ENCODE results near the gene MYO1A. TPM values are rescaled to one million over a fixed set of nuclear protein-coding genes. Genes with fewer than 3 reads are reported as not detected.
A peak's percentile ranks its signal among the peaks of the same experiment; 100 is the strongest.

Gene MYO1A
- total RNA-seq, 1 donor from 2014 or later: 0.36 TPM

DNA sequence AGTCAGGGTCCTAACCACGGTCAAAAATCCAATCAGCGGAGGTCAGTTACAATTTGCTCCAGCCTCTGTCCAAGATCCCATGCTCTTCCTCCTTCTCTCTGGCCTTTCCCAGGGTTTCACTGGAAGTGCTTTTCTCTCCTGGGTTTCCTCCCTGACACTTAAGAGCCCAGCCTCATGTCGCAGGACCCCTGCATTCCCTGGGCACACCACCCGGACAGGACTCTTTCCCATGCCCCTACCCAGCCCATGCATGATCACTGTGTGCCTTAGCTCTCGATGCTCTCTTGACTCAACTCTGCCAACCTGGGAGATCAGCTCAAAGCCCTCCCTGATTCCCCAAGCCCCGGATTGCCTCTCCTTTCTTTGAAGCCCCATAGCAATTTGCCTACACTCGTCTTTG, 18.1 kb downstream of the MYO1A start:
- no peak overlapping the region for H3K4me3 Mint-ChIP-seq (ENCODE audit: unreplicated experiment)
- H3K36me3 Mint-ChIP-seq (ENCODE audit: low read depth, unreplicated experiment): no peaks in the 10 kb centered on the region
- no peak for DNase-seq (ENCODE audit: low spot score)
- TF ChIP-seq, protein P1, sequence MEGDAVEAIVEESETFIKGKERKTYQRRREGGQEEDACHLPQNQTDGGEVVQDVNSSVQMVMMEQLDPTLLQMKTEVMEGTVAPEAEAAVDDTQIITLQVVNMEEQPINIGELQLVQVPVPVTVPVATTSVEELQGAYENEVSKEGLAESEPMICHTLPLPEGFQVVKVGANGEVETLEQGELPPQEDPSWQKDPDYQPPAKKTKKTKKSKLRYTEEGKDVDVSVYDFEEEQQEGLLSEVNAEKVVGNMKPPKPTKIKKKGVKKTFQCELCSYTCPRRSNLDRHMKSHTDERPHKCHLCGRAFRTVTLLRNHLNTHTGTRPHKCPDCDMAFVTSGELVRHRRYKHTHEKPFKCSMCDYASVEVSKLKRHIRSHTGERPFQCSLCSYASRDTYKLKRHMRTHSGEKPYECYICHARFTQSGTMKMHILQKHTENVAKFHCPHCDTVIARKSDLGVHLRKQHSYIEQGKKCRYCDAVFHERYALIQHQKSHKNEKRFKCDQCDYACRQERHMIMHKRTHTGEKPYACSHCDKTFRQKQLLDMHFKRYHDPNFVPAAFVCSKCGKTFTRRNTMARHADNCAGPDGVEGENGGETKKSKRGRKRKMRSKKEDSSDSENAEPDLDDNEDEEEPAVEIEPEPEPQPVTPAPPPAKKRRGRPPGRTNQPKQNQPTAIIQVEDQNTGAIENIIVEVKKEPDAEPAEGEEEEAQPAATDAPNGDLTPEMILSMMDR (IDR thresholded peaks at IDR 0.05; ENCODE audit: unreplicated experiment): no peak
- H3K4me1 Mint-ChIP-seq (ENCODE audit: unreplicated experiment): peaks cover 45% of the 10 kb centered on the region
- peaks cover 7% of the 10 kb centered on the region for H3K27me3 Mint-ChIP-seq (ENCODE audit: unreplicated experiment)
- H3K27ac Mint-ChIP-seq (ENCODE audit: unreplicated experiment): no peak overlapping the region
- H3K9me3 Mint-ChIP-seq (ENCODE audit: unreplicated experiment): no peaks in the 10 kb centered on the region

DNA sequence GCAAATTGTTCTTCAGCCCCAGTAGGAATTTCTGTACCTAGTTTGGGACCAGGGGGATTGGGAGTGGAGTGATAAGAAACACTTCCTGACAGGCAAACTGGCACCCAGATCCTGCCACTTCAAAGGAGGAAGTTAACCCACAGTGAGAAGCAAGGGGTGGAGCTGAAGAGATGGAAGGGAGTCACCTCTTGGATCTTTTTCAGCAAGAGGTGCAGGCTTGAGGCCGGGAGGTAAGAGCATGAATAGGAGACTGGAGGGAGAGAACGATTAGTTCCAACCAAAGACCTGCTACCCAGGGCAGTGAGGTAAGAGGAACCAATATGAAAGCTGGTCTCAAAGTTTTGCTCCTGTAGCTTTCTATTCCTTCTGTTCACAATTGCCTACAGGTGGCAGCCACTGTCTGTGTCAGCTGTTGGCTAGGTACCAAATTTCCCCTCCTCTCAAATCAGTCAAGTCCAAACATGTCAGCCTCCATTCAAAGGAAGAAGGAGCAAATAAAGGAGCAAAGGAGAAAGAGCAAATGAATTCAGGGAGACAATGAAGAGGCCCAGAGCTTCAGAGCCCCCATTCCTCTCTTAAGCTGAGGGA, 18.7 kb downstream of the MYO1A start:
- H3K27ac Mint-ChIP-seq (ENCODE audit: unreplicated experiment): no peak overlapping the region
- peaks cover 45% of the 10 kb centered on the region for H3K4me1 Mint-ChIP-seq (ENCODE audit: unreplicated experiment)
- H3K27me3 Mint-ChIP-seq (ENCODE audit: unreplicated experiment): peaks cover 6% of the 10 kb centered on the region
- H3K36me3 Mint-ChIP-seq (ENCODE audit: low read depth, unreplicated experiment): no peaks in the 10 kb centered on the region
- no peak overlapping the region for H3K4me3 Mint-ChIP-seq (ENCODE audit: unreplicated experiment)
- DNase-seq (ENCODE audit: low spot score): no peak
- TF ChIP-seq, protein P1 (IDR thresholded peaks at IDR 0.05; ENCODE audit: unreplicated experiment): no peak
- H3K9me3 Mint-ChIP-seq (ENCODE audit: unreplicated experiment): no peaks in the 10 kb centered on the region

DNA sequence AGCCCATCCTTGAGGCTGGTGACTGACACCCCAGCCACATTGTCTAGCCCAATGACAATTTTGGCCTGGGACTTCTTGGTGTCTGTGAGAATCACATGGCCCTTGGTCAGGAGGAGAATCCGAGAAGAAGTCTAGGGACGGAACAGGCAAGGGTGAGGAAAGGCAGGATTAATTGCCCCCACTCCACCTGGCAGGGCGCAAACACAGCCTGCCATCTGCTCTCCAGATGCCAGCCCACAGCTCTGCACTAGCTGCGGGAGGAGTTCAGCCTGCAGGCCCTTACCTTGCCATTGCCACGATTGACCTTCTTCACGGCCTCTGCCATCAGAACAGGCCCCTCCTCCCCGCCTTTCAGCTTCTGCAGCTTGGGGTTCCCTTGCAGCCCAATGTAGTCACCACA, 20.5 kb downstream of the MYO1A start:
- H3K36me3 Mint-ChIP-seq (ENCODE audit: low read depth, unreplicated experiment): no peaks in the 10 kb centered on the region
- H3K4me3 Mint-ChIP-seq (ENCODE audit: unreplicated experiment): no peak overlapping the region

DNA sequence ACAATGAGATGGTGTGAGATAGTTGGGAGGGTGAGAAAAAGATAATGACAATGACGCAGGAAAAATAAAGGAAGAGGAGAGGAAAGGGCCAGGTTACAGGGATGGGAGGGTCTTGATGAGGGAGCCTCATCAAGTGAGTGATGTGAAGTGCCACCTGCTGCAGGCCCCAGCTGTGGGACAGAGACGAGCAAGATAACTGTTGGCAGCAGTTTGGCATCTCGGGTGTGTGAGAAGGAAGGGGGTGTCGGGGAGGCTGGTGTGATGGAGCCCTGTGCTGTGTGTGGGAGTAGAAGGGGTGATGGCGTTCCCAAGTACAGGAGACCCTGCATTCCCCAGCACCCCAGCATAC, 22.1 kb downstream of the MYO1A start:
- Mint-ChIP-seq H3K27me3 (ENCODE audit: unreplicated experiment) (peaks cover 8% of the 10 kb centered on the region), H3K9me3 (ENCODE audit: unreplicated experiment) (no peaks in the 10 kb centered on the region), H3K4me1 (ENCODE audit: unreplicated experiment) (peaks cover 36% of the 10 kb centered on the region), H3K4me3 (ENCODE audit: unreplicated experiment) (no peak overlapping the region), H3K27ac (ENCODE audit: unreplicated experiment) (no peak overlapping the region), H3K36me3 (ENCODE audit: low read depth, unreplicated experiment) (no peaks in the 10 kb centered on the region)
- no peak for DNase-seq (ENCODE audit: low spot score)
- TF ChIP-seq, protein P1 (IDR thresholded peaks at IDR 0.05; ENCODE audit: unreplicated experiment): no peak

More for the DNA sequence above, 20.5 kb downstream of the MYO1A start:
- Mint-ChIP-seq H3K4me1 (ENCODE audit: unreplicated experiment) (peaks cover 36% of the 10 kb centered on the region), H3K27ac (ENCODE audit: unreplicated experiment) (no peak overlapping the region), H3K27me3 (ENCODE audit: unreplicated experiment) (peaks cover 6% of the 10 kb centered on the region), H3K9me3 (ENCODE audit: unreplicated experiment) (no peaks in the 10 kb centered on the region)
- DNase-seq (ENCODE audit: low spot score): no peak
- TF ChIP-seq, protein P1 (IDR thresholded peaks at IDR 0.05; ENCODE audit: unreplicated experiment): no peak

DNA sequence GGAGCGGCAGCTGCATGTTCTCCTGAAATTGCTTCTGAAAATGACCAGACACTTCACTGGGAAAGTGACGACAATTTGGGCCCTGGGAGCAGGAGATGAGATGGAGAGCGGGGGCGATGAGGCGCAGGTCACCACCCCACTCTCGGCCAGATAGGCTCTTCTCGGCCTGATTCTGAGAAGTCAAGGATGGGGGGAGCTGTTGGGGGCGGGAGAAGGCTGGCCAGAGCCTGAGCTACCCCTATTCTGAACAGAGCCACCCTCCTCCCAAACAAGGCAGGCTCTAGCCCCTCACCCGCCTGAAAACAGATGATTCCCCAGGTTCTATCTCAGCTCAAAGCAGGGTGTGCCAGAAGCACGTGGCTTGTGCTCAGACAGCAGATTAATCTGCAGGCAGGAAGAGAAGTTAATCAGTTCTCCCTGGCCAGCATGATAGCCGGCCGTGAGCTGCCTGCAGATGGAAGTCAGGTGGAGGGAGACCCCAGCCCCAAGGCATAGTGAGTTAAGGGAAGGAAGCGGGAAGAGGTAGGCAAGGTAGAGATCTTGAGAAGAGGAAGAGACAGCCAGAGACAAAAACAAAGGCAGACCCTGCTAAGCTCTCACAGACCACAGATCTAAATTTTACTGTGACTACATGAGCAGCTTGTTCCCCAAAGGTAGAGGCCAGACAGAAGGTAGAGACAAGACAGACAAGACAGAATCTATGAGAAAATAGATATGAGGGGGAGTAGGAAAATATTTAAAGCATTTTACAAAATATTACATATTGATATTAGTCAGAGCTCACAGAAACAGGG, 22.7 kb downstream of the MYO1A start:
- Mint-ChIP-seq H3K36me3 (ENCODE audit: low read depth, unreplicated experiment) (no peaks in the 10 kb centered on the region), H3K4me3 (ENCODE audit: unreplicated experiment) (no peak overlapping the region), H3K27ac (ENCODE audit: unreplicated experiment) (peak overlapping the region; percentile 10), H3K4me1 (ENCODE audit: unreplicated experiment) (peaks cover 36% of the 10 kb centered on the region), H3K27me3 (ENCODE audit: unreplicated experiment) (peaks cover 8% of the 10 kb centered on the region), H3K9me3 (ENCODE audit: unreplicated experiment) (no peaks in the 10 kb centered on the region)
- TF ChIP-seq, protein P1 (IDR thresholded peaks at IDR 0.05; ENCODE audit: unreplicated experiment): no peak
- DNase-seq (ENCODE audit: low spot score): no peak
